Type B pancreatic cell (in vitro differentiated cells): ENCODE data around the gene CLEC4M. TPM values are rescaled to one million over a fixed set of nuclear protein-coding genes. Genes with fewer than 3 reads are reported as not detected.

Experiments used
- DNase-seq: peaks from one replicate; pipeline ENCODE4 v3.0.0; 2021; ENCODE audit warnings: mixed read lengths; ENCODE audit not compliant: unreplicated experiment; ENCODE audit errors: extremely low spot score
- H3K27ac Mint-ChIP-seq: 2 replicates; pipeline ENCODE4 v1.8.0; 2021; ENCODE audit warnings: mild to moderate bottlenecking, mixed read lengths
- H3K27me3 Mint-ChIP-seq: 2 replicates; pipeline ENCODE4 v1.8.0; 2021; ENCODE audit warnings: mixed read lengths
- H3K36me3 Mint-ChIP-seq: 2 replicates; pipeline ENCODE4 v1.8.0; 2021; ENCODE audit warnings: mixed read lengths
- H3K4me1 Mint-ChIP-seq: one replicate; pipeline ENCODE4 v1.8.0; 2021; ENCODE audit warnings: mixed read lengths; ENCODE audit not compliant: unreplicated experiment
- H3K4me3 Mint-ChIP-seq: 2 replicates; pipeline ENCODE4 v1.8.0; 2021; ENCODE audit warnings: mild to moderate bottlenecking, mixed read lengths
- H3K9me3 Mint-ChIP-seq: 2 replicates; pipeline ENCODE4 v1.8.0; 2021; ENCODE audit warnings: mixed read lengths
- CTCF ChIP-seq: fragments of 200-600 bp; sonication (generic); conservative IDR thresholded peaks from 2 replicates; pipeline ENCODE4 v1.5.0; 2021; ENCODE audit warnings: antibody characterized with exemption, mild to moderate bottlenecking
- total RNA-seq: library from RNA; stranded (reverse); gene quantifications from 2 replicates; pipeline ENCODE4 v1.2.1, GENCODE V29; 2021; ENCODE audit warnings: low replicate concordance

Gene CLEC4M
- total RNA-seq, 1 donor from 2014 or later, result 0.48 TPM

GRCh38 chr19:7740682-7741054 lies 22.4 kb upstream of the CLEC4M start:
- no peak for TF ChIP-seq CTCF
- Mint-ChIP-seq H3K27me3 (peaks cover 47% of the 10 kb centered on the region), H3K4me1 (no peaks in the 10 kb centered on the region)

GRCh38 chr19:7742575-7742974 lies 20.5 kb upstream of the CLEC4M start:
- Mint-ChIP-seq H3K4me1 (no peaks in the 10 kb centered on the region), H3K9me3 (no peaks in the 10 kb centered on the region), H3K4me3 (no peak overlapping the region), H3K27me3 (peaks cover 33% of the 10 kb centered on the region), H3K27ac (no peak overlapping the region), H3K36me3 (no peaks in the 10 kb centered on the region)
- TF ChIP-seq CTCF, result no peak
- DNase-seq, result no peak

More at GRCh38 chr19:7740682-7741054, 22.4 kb upstream of the CLEC4M start:
- no peaks in the 10 kb centered on the region for H3K9me3 Mint-ChIP-seq
- DNase-seq, result no peak
- H3K4me3 Mint-ChIP-seq, result no peak overlapping the region
- no peaks in the 10 kb centered on the region for H3K36me3 Mint-ChIP-seq
- no peak overlapping the region for H3K27ac Mint-ChIP-seq

GRCh38 chr19:7742991-7743390 lies 20.1 kb upstream of the CLEC4M start:
- H3K27ac Mint-ChIP-seq, result no peak overlapping the region
- no peak overlapping the region for H3K4me3 Mint-ChIP-seq
- peaks cover 32% of the 10 kb centered on the region for H3K27me3 Mint-ChIP-seq

GRCh38 chr19:7743425-7743841 lies 19.6 kb upstream of the CLEC4M start:
- TF ChIP-seq CTCF, result no peak
- Mint-ChIP-seq H3K27ac (no peak overlapping the region), H3K27me3 (peaks cover 30% of the 10 kb centered on the region), H3K4me1 (no peaks in the 10 kb centered on the region), H3K9me3 (no peaks in the 10 kb centered on the region), H3K4me3 (no peak overlapping the region), H3K36me3 (no peaks in the 10 kb centered on the region)
- no peak for DNase-seq

More at GRCh38 chr19:7742991-7743390, 20.1 kb upstream of the CLEC4M start:
- Mint-ChIP-seq H3K4me1 (no peaks in the 10 kb centered on the region), H3K36me3 (no peaks in the 10 kb centered on the region), H3K9me3 (no peaks in the 10 kb centered on the region)
- DNase-seq, result no peak
- no peak for TF ChIP-seq CTCF

GRCh38 chr19:7744199-7744786 lies 18.8 kb upstream of the CLEC4M start:
- H3K9me3 Mint-ChIP-seq, result no peaks in the 10 kb centered on the region
- H3K27ac Mint-ChIP-seq, result no peak overlapping the region
- H3K4me3 Mint-ChIP-seq, result no peak overlapping the region
- TF ChIP-seq CTCF, result no peak
- peaks cover 30% of the 10 kb centered on the region for H3K27me3 Mint-ChIP-seq
- no peaks in the 10 kb centered on the region for H3K4me1 Mint-ChIP-seq
- no peak for DNase-seq
- H3K36me3 Mint-ChIP-seq, result no peaks in the 10 kb centered on the region
